Measurements from ENCODE around the gene C4orf54. TPM values are rescaled to one million over a fixed set of nuclear protein-coding genes. Genes with fewer than 3 reads are reported as not detected.

C4orf54 gene
- total RNA-seq, 1 donor from 2014 or later = not detected

GRCh38 chr4:99693140-99693539, 35.5 kb upstream of the C4orf54 start:
- H3K9ac ChIP-seq = no peak overlapping the region
- no peak for TF ChIP-seq EZH2phosphoT487 (IDR thresholded peaks at IDR 0.05)
- no peak for TF ChIP-seq CTCF (IDR thresholded peaks at IDR 0.05)
- TF ChIP-seq EZH2 (IDR thresholded peaks at IDR 0.05) = no peak
- no peak overlapping the region for H2AFZ ChIP-seq (replicated peaks)
- no peaks in the 10 kb centered on the region for H3K27me3 ChIP-seq
- no peaks in the 10 kb centered on the region for H3F3A ChIP-seq (ENCODE audit: low read depth)
- H3K27me3 Mint-ChIP-seq (ENCODE audit: insufficient read depth, low read depth) = peaks cover 2% of the 10 kb centered on the region
- no peak overlapping the region for H3K4me3 ChIP-seq
- no peaks in the 10 kb centered on the region for H3K4me1 ChIP-seq
- no peak overlapping the region for H3K4me2 ChIP-seq
- H3K9me3 Mint-ChIP-seq = peaks cover 22% of the 10 kb centered on the region
- peaks cover 4% of the 10 kb centered on the region for H3K36me3 Mint-ChIP-seq
- H3K4me1 Mint-ChIP-seq = no peaks in the 10 kb centered on the region
- H3K4me3 Mint-ChIP-seq = no peak overlapping the region
- H3K79me2 ChIP-seq (ENCODE audit: low read depth) = no peaks in the 10 kb centered on the region
- DNase-seq (ENCODE audit: low spot score) = no peak
- no peak overlapping the region for H3K27ac ChIP-seq
- no peaks in the 10 kb centered on the region for H3K36me3 ChIP-seq
- H4K20me1 ChIP-seq (ENCODE audit: low read depth) = no peaks in the 10 kb centered on the region
- no peak overlapping the region for H3K27ac Mint-ChIP-seq
- no peaks in the 10 kb centered on the region for H3K9me3 ChIP-seq (ENCODE audit: low read depth)

GRCh38 chr4:99690990-99691389, 33.4 kb upstream of the C4orf54 start:
- Histone ChIP-seq H3F3A (ENCODE audit: low read depth) (no peaks in the 10 kb centered on the region), H4K20me1 (ENCODE audit: low read depth) (no peaks in the 10 kb centered on the region), H3K27ac (no peak overlapping the region), H3K27me3 (no peaks in the 10 kb centered on the region), H3K36me3 (no peaks in the 10 kb centered on the region), H3K9me3 (ENCODE audit: low read depth) (no peaks in the 10 kb centered on the region), H3K4me3 (no peak overlapping the region), H3K4me1 (no peaks in the 10 kb centered on the region), H3K4me2 (no peak overlapping the region), H2AFZ (replicated peaks) (no peak overlapping the region), H3K9ac (no peak overlapping the region), H3K79me2 (ENCODE audit: low read depth) (no peaks in the 10 kb centered on the region)
- peaks cover 4% of the 10 kb centered on the region for H3K36me3 Mint-ChIP-seq
- H3K9me3 Mint-ChIP-seq = peaks cover 22% of the 10 kb centered on the region
- TF ChIP-seq EZH2 (IDR thresholded peaks at IDR 0.05) (no peak), CTCF (IDR thresholded peaks at IDR 0.05) (no peak), EZH2phosphoT487 (IDR thresholded peaks at IDR 0.05) (no peak)
- no peaks in the 10 kb centered on the region for H3K27me3 Mint-ChIP-seq (ENCODE audit: insufficient read depth, low read depth)
- H3K4me1 Mint-ChIP-seq = no peaks in the 10 kb centered on the region
- no peak for DNase-seq (ENCODE audit: low spot score)
- H3K4me3 Mint-ChIP-seq = no peak overlapping the region
- no peak overlapping the region for H3K27ac Mint-ChIP-seq

GRCh38 chr4:99690472-99690871, 32.8 kb upstream of the C4orf54 start:
- TF ChIP-seq CTCF (IDR thresholded peaks at IDR 0.05) (no peak), EZH2 (IDR thresholded peaks at IDR 0.05) (no peak), EZH2phosphoT487 (IDR thresholded peaks at IDR 0.05) (no peak)
- no peak overlapping the region for H3K4me3 ChIP-seq
- no peaks in the 10 kb centered on the region for H3K79me2 ChIP-seq (ENCODE audit: low read depth)
- Mint-ChIP-seq H3K27ac (no peak overlapping the region), H3K4me1 (no peaks in the 10 kb centered on the region), H3K9me3 (peaks cover 22% of the 10 kb centered on the region), H3K4me3 (no peak overlapping the region), H3K27me3 (ENCODE audit: insufficient read depth, low read depth) (no peaks in the 10 kb centered on the region), H3K36me3 (peaks cover 4% of the 10 kb centered on the region)
- no peaks in the 10 kb centered on the region for H3K9me3 ChIP-seq (ENCODE audit: low read depth)
- H3K36me3 ChIP-seq = no peaks in the 10 kb centered on the region
- no peaks in the 10 kb centered on the region for H3F3A ChIP-seq (ENCODE audit: low read depth)
- no peaks in the 10 kb centered on the region for H3K27me3 ChIP-seq
- no peaks in the 10 kb centered on the region for H3K4me1 ChIP-seq
- DNase-seq (ENCODE audit: low spot score) = no peak
- H3K9ac ChIP-seq = no peak overlapping the region
- H2AFZ ChIP-seq (replicated peaks) = no peak overlapping the region
- no peak overlapping the region for H3K27ac ChIP-seq
- H3K4me2 ChIP-seq = no peak overlapping the region
- H4K20me1 ChIP-seq (ENCODE audit: low read depth) = no peaks in the 10 kb centered on the region
